T follicular helper cell (primary cell): ENCODE measurements around the gene MRI1.

Experiments used
- DNase-seq: peaks from one replicate; pipeline ENCODE4 v3.0.0-alpha.2; 2020; ENCODE audit warnings: low read depth

MRI1 gene

GRCh38 chr19:13794757-13795589 is 30.7 kb downstream of the MRI1 start, which contains the start of gene ZSWIM4:
ZSWIM4 (plus strand) TSS chr19:13795443; CDS start chr19:13795649, 206 bp downstream.
- peak; percentile 64 for DNase-seq

GRCh38 chr19:13795595-13796300 is 31.4 kb downstream of the MRI1 start:
- DNase-seq: no peak

GRCh38 chr19:13796301-13797057 is 32.2 kb downstream of the MRI1 start:
- DNase-seq: no peak

GRCh38 chr19:13797058-13797440 is 32.7 kb downstream of the MRI1 start:
- DNase-seq: no peak

GRCh38 chr19:13797870-13798269 is 33.5 kb downstream of the MRI1 start:
- DNase-seq: no peak

GRCh38 chr19:13799669-13800068 is 35.3 kb downstream of the MRI1 start:
- no peak for DNase-seq

- no peak for DNase-seq
Observed at GRCh38 chr19:13803038-13803437, 38.7 kb downstream of the MRI1 start.

GRCh38 chr19:13804830-13805683 is 40.7 kb downstream of the MRI1 start:
- DNase-seq: no peak

GRCh38 chr19:13806728-13807127 is 42.4 kb downstream of the MRI1 start:
- no peak for DNase-seq

GRCh38 chr19:13807421-13808021 is 43.2 kb downstream of the MRI1 start:
- no peak for DNase-seq

- no peak for DNase-seq
Observed at GRCh38 chr19:13808856-13809255, 44.5 kb downstream of the MRI1 start.

- DNase-seq: no peak
Observed at GRCh38 chr19:13812544-13812943, 48.2 kb downstream of the MRI1 start.

GRCh38 chr19:13813147-13813546 is 48.8 kb downstream of the MRI1 start:
- no peak for DNase-seq

GRCh38 chr19:13814550-13814949 is 50.2 kb downstream of the MRI1 start:
- no peak for DNase-seq

- no peak for DNase-seq
Observed at GRCh38 chr19:13817018-13817614, 52.8 kb downstream of the MRI1 start.

- DNase-seq: no peak
Observed at GRCh38 chr19:13817615-13818371, 53.5 kb downstream of the MRI1 start.

GRCh38 chr19:13819238-13819637 is 54.9 kb downstream of the MRI1 start:
- no peak for DNase-seq

GRCh38 chr19:13821292-13821691 is 57.0 kb downstream of the MRI1 start:
- no peak for DNase-seq

GRCh38 chr19:13823256-13823655 is 58.9 kb downstream of the MRI1 start:
- no peak for DNase-seq
